ENCODE data around the gene ASIC2. TPM values are rescaled to one million over a fixed set of nuclear protein-coding genes. Genes with fewer than 3 reads are reported as not detected.

Gene ASIC2
- total RNA-seq, 2 donors from 2014 or later = 2.0 to 2.2 TPM

DNA sequence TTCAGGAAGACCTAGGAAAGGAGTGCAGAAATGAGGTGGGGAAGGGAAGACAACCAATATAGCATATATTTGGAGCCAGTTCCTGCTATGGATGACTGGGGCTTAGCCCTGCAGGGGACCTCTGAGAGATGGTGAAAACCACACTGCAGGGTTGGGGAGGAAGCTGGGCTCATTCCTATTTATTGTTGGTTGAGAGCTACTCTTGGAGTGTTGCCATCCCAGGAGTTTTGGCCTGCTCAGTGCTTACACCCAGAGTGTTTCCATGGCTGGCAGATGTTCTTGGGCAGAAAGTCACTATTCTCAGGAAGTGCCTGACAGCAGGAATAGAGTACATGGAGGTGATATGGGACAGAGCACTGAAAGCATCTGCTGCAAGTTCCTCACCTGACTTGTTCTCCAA lies 155.7 kb downstream of the ASIC2 start:
- no peak for DNase-seq
- intact Hi-C loops (cut with DNase I, micrococcal nuclease) = no loop called here
- ATAC-seq = no peak

DNA sequence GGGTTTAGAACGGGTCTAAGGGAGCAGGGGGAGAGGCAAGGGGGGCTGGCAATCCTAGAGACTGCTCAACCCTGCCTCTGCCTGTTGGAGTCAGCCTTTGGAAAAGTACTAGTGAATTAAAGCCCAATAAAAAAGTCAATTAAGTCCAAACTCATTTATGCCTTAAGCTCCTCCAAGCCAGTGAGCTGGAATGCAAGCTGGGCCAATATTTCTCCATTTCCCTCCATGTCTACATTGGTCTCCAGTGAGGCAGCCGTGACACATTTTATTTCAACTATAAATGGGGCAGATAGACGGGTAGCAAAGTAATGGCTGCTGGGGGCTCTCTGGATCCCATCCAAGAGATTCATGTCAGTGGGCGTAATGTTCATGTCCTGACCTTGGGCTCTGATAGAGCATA lies 157.4 kb downstream of the ASIC2 start:
- no peak for ATAC-seq
- no peak for DNase-seq
- intact Hi-C loops (cut with DNase I, micrococcal nuclease) = no loop called here

DNA sequence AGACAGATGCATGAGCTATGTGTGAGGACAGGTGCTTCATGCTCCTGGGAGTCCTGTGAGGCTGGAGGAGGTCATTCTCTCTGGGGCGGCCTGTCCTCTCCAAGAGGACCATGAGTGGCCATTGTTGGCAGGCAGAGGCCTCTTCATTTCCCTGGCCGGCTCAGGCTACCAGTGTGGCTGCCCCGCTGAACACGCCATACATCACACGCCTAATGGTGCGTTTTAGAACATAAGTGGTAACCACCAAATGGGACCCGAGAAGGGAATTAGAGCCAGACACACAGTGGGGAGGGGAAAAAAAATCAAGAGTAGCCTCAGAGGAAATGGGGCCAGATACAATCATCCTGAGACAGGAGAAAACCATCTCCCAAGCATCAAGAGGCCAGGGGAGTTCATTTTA lies 161.5 kb downstream of the ASIC2 start:
- DNase-seq = no peak
- intact Hi-C loops (cut with DNase I, micrococcal nuclease) = no loop called here

DNA sequence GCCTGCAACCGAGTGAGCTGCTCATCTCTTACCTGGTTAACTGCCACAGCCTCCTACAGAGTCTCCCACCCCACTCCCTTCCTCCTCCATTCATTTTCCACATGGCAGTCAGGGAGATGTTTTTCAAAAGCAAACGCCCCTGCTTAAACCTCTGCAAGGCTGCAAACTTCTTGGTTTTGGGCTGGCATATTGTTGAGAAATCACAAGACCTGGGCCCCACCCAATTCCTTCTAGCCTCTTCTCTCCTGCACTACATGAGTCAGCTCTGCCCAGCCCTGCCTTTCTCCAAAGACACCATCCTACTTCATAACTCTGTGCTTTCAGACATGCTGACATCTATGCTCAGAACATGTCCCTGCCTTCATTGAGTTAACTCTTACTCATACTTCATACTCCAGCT lies 165.4 kb downstream of the ASIC2 start:
- intact Hi-C loops (cut with DNase I, micrococcal nuclease) = no loop called here
- no peak for DNase-seq

More for the DNA sequence above, 161.5 kb downstream of the ASIC2 start:
- ATAC-seq = no peak

DNA sequence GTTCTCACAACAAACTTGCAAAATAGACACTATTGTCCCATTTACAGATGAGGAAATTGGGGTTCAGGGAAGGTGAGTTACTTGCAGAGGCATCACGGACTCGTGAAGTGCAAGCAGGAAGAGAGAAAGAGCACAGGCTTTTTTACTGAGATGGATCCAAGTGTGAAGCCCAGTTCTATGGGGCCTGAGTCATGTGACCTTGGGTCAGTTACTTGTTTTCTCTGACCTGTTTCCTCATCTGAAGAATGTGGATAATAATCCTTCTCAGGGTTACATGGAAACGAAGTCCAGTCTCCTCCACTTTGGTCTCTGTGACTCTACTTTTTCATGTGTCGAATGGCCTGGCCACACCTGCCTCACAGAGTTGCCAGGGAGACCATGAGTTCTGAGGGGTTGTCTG lies 167.0 kb downstream of the ASIC2 start:
- DNase-seq (no peak), ATAC-seq (no peak)
- intact Hi-C loops (cut with DNase I, micrococcal nuclease) = no loop called here

More for the DNA sequence above, 165.4 kb downstream of the ASIC2 start:
- no peak for ATAC-seq

DNA sequence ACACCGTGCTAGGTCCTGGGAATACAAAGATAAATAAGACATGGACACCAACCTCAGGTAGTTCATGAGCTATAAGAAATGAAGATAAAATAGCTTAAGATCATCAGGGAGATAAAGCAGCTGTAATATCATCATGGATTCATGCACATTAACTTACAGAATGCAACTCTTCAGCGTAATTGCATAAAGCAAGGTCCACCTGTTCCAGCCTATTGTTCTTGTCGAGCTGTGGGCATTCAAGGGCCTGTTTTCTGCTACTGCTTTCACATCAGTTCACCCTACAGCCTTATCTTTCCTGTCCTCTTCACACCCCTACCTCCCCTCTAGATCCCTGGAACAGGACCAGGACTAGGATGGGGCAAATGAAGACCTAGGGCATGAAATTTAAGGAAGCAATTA lies 167.5 kb downstream of the ASIC2 start:
- intact Hi-C loops (cut with DNase I, micrococcal nuclease) = no loop called here
- ATAC-seq (no peak), DNase-seq (no peak)

DNA sequence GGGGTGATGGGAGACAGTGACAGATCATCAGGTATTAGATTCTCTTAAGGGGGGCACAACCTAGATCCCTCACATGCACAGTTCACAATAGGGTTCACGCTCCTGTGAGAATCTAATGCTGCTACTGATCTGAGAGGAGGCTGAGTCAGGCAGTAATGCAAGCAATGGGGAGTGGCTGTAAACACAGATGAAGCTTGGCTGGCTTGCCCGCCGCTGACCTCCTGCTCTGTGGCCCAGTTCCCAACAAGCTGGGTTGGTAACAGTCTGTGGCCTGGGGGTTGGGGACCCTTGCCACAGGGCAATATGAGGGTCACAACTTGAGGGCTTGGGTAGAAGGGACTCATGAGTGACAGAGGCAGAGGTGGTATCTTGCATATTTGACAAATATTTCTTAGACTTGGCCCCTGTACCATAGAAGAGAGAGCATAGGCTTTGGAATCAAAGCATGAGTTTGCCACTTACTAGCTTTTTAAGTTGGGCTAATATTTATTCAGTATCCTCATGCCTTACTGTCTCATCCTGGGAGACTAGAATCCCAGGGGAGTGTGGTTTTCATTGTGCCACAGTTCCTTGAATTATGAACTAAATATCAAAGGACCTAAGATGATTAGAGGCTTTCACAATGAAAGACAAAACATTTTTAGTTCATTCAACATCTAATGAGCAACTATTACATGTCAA lies 168.1 kb downstream of the ASIC2 start:
- no peak for ATAC-seq
- intact Hi-C loops (cut with DNase I, micrococcal nuclease) = no loop called here
- DNase-seq = no peak

DNA sequence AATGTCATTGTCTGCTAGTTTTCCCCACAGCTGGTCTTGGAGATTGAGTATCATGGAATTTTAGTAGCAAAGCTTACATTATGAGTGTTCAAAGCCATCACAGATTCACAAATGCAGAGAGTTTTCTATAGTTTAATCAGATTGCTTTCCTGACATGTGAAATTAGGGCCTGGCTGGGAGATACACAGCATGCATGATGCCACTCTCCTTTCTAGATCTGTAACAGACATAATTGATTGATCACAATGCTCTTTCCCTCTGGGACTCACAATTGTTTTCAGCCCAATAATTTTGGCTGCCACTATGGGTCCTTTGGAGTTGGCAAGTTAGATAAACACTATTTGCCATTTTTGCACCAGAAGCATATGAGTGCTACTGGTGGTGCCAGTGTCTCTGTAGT lies 168.9 kb downstream of the ASIC2 start:
- intact Hi-C loops (cut with DNase I, micrococcal nuclease) = no loop called here
- DNase-seq (no peak), ATAC-seq (no peak)

DNA sequence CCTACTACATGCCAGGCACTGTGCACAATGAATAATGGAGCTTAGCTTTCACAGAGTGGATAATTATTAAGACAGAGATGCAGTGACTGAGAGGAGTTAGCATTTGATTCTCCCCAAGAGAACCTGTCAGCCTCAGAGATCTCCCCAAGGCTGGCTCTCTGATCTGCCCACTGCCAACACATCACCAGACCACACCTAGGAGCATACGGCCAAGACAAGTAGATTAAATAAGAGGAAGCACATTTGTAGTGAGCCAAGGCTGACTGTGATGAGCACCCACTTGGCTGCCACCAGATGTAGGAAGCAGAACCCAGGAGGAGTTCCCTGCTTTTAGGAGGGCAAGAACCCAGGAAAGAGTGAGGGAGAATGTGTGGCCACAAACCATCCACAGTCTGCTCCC lies 171.3 kb downstream of the ASIC2 start:
- intact Hi-C loops (cut with DNase I, micrococcal nuclease) = no loop called here
- DNase-seq (no peak), ATAC-seq (no peak)

DNA sequence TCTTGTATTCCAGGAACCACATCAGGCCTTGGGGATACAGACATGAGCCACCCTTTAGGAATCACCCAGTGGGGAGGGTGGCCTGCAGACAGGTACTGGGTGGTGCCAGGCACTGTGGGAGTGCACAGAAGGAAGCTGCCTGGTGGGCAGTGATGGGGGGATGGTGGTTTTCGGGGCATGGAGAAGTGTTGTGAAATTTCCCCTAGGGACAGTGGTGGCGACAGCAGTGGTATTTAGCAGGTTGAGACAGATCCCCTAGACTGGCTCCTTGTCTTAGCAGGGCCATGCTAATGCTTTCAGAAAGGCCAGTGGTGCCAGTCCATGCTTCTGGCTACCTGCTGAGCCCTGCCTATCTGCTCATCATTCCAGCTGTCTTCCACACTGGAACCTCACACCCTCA lies 171.8 kb downstream of the ASIC2 start:
- DNase-seq = no peak
- no peak for ATAC-seq
- intact Hi-C loops (cut with DNase I, micrococcal nuclease) = no loop called here

DNA sequence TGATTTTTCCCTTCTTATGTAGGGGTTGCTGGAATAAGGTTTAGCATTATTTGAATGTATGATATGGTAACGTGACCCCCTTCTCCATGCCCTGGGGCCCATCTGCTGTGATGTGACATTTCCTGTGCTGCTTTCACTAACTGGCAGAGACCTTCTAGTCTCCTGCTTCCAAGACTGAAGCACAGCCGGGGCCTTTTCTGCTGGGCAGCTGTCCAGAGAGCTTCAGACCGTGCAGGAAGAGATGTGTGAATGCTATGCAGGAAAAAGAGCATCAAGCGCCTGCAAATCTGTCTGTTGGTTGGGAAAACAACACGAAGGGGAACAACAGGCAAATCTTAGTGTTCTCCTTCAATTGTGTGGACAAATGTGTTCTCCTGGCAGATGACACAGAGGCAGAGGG lies 173.0 kb downstream of the ASIC2 start:
- intact Hi-C loops (cut with DNase I, micrococcal nuclease) = no loop called here
- DNase-seq (no peak), ATAC-seq (no peak)

DNA sequence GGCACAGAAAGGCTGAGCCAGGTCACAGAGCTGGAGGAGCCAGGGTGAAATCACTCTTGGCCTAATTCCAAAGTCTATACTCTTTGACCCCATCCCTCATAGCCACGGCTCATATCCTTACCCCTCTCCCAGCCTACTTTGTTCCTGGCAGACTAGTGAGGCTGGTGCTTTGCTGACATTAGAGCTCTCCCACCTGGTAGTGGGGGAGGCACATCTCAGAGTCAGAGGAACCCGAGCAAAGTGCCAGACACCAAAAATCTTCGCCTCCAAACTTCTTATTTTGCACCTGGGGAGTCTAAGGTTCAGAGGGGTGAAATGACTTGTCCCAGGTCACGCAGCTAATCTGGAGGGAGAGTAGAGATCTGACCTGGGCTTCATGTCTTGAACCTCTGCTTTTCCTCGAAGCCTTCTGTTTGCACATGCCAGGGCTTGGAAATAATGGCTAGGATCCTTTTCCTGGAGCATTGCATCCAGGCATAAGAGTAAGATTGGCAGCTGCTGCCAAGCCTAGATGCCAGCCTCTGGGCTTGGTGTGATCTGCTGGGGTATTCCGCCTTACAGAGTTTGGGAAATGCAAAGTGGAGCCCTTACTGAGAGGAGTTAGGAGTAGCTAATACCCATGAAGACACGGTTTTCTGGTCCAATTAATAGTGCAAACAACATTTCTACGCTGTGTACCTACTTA lies 174.6 kb downstream of the ASIC2 start:
- no peak for DNase-seq
- intact Hi-C loops (cut with DNase I, micrococcal nuclease) = no loop called here
- no peak for ATAC-seq

DNA sequence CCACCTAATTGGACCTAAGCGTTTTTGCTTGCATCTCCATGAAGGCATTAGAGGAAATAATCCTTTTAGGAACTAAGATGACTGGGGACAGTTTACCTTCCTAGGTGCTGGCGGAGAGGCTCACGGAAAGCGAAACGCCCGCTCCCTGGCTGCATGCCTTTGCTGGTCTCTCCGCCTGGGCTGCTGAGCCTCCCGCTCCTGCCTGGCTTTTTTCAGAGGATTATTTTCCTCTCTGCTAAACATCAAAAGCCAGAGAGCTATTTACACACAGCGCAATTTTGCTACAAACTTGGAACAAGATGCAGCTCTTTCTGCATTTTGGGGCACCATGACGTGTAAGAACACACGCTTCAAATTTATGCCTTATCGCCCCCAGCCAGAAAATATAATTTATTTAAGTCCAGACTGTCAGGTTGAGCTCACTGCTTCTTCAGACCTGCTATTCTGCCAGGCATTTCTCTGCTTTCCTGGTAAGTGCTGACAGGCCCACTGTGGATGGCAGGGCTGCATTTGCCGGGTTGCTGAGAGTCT lies 177.0 kb downstream of the ASIC2 start:
- no peak for DNase-seq
- intact Hi-C loops (cut with DNase I, micrococcal nuclease) = no loop called here
- ATAC-seq = no peak

DNA sequence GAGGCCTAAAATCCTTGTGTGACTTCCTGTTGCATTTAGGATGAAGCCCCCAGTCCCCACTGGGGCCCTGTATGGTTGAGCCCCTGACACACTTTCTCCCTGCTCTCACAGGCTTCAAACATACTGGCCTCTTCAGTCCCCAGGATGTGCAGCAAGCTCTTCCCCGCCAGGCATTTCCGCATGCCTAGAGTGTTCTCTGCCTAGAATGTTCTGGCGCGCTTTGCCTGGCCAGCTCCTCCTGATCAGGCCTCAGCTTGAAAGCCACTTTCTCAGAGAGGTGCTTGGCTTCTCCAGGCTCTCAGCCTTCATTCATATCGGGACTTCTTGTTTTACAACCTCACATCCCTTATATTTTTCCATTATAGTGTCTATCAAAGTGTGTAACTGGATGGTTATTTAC lies 177.7 kb downstream of the ASIC2 start:
- DNase-seq (no peak), ATAC-seq (no peak)
- intact Hi-C loops (cut with DNase I, micrococcal nuclease) = no loop called here

DNA sequence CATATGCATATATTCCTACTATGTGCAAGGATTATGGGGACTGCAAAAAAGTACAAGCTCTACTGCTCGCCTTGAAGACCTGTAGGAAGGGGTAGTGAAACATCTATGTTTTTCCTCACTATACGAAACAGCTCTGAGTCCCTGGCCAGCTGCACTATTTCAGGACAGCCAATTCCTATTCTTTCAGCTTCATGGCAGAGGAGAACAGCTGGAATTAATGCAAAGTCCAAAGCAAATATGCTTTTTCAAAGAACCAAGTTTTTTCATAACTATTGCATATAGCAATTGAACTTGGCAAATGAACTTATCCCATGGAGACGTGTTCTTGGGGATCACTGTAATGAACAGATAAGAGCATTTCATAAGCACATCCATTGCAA lies 179.1 kb downstream of the ASIC2 start:
- DNase-seq = no peak
- intact Hi-C loops (cut with DNase I, micrococcal nuclease) = no loop called here
- no peak for ATAC-seq

DNA sequence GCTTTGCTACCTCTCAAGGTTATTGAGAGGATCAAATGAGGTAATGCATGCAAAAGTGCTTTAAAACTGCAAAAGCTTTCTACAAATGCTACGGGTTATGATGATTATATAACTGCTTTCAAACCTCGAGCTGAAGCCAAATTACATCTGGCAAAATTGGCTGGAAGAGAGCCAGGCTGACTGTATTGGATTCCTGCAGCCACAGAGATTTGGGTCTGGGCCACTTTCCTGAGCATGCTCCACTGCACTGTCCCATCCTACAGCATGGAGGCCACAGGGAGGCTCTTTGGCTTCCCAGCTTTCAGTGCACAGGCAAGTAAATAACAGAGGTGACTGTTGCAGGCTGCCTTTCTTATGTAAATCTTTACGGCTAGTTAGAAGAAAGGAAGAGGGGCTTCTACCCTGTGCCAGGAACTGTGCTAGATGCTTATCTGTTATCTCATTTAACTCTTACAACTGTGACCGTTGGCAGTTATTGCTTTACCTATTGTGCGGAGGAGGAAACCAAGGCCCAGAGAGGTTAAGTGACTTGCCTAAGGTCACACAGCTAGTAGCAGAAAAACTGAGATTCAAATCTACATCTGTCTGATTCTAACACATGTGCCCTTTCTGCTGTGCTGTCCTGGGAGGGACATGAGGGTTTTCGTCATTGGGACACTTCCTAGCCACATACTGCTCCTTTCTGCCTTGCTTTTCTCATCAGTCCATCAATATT lies 179.7 kb downstream of the ASIC2 start:
- ATAC-seq = no peak
- intact Hi-C loops (cut with DNase I, micrococcal nuclease) = no loop called here
- DNase-seq = no peak

DNA sequence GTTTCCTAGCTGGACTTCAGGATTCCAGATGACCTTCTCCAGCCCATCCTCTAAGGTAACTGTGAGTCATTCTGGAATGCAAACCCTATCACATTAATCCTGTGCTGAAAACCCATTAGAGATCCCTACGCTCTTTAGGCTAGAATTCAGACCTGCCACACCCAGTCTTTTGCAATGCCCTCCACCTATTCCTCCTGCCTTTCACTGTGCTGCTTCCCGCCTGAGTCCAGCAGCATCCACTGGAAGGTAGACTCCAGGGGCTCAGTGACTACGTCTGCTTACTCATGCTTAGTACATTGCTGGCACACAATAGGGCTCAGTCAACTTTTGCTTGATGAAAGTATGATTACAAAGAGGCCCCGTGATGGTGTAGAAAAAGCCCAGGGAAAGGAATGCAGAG lies 180.3 kb downstream of the ASIC2 start:
- intact Hi-C loops (cut with DNase I, micrococcal nuclease) = no loop called here
- DNase-seq (no peak), ATAC-seq (no peak)

DNA sequence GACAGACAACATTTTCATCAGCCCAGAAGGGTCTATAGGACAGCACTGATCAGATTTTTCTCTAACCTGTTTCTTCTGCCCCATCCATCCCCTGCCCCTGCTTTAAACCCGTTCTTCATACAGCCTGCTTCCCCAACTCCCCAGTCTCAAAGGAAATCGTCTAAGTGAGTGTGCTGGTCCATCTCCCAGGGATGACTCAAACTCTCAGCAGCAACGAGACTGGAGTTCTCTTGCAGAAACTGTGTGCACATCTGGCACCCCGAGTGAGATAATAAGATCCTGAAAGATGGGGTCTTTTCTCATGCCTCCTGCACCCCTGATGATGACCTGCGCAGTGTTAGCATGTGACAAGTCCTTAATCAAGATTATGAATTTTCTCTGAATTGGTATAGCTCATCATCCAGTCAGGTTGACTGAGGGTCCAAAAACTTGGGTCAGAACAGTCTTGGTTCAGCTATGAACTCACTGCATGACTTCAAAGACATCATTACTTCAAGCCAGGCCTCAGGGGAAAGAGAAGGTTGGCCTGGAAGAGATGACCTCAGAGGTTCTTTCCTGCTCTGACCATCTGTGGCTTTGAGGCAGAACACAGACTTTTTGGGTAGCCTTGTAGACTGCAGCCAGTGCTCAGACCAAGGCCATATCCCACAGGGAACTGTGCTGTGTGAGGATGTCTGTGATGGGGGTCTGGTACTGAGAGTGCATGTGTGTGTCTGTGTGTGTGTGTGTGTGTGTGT lies 183.6 kb downstream of the ASIC2 start:
- intact Hi-C loops (cut with DNase I, micrococcal nuclease) = loop anchor here in 1 of 2 donors (5.0 kb wide), 1 partner anchor 348 kb away; no protein-coding TSS in a partner anchor
- DNase-seq = no peak
- no peak for ATAC-seq

DNA sequence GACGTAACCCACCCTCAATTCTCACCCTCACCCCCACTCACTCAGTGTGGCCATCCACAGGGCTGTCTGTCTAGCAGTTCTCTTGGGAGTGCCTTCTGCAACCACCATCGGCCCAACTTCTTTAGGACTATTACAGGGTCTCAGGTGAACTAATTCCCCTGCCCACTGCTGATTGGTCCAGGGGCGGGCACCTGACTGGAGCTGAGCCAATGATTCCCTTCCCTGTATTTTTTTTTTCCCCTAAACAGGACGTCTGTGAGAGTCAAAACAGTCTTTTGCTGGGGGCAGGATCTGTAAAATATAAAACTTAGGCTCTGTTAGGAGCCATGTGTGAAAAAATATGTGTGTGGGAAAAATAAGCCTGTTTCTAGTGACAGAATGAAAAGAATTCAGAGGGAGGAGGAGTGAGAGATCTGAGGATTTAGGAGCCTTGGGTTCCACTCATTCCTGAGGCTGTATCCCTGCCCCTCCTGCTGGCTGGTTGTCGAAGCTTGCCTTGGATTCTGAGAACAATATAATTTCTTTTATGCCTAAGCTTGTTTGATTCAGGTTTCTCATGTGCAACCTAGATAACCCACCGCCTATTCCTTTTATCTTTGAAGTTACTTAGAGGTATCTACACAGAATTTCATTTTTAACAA lies 186.4 kb downstream of the ASIC2 start:
- intact Hi-C loops (cut with DNase I, micrococcal nuclease) = loop anchor here in 1 of 2 donors (5.0 kb wide), 1 partner anchor 351 kb away; no protein-coding TSS in a partner anchor
- ATAC-seq (no peak), DNase-seq (no peak)
